Measurements from ENCODE around the gene ACLY.

- no peak for TF ChIP-seq POLR2AphosphoS5 (IDR thresholded peaks at IDR 0.05)
- no peak for TF ChIP-seq CTCF (IDR thresholded peaks at IDR 0.05)
- TF ChIP-seq POLR2A (IDR thresholded peaks at IDR 0.05): no peak
Observed at GRCh38 chr17:41892021-41892376, 26.8 kb downstream of the ACLY start.

All from suprapubic skin (tissue), 4 donors.